GM23248 (cell line): ENCODE measurements around the gene CFHR5.

ENCODE experiments used
- EZH2 ChIP-seq: fragments of 200-600 bp; sonication (generic); IDR thresholded peaks from 2 replicates; pipeline ENCODE4 v1.6.1; 2018; ENCODE audit warnings: antibody characterized with exemption, mild to moderate bottlenecking; ENCODE audit not compliant: insufficient read depth, poor library complexity, severe bottlenecking
- EZH2phosphoT487 ChIP-seq: fragments of 200-600 bp; sonication (generic); IDR thresholded peaks from 2 replicates; pipeline ENCODE4 v1.6.1; 2018; ENCODE audit warnings: antibody characterized with exemption, moderate library complexity, mild to moderate bottlenecking, low read depth; ENCODE audit not compliant: insufficient read depth

GRCh38 chr1:197003132-197003531, 25.8 kb downstream of the CFHR5 start:
- no peak for TF ChIP-seq EZH2
- no peak for TF ChIP-seq EZH2phosphoT487
